Mesendoderm (in vitro differentiated cells): ENCODE data around the gene CMPK2.

Experiments used
- DNase-seq: peaks from one replicate; pipeline ENCODE4 v3.0.0; 2013
- H2AK5ac ChIP-seq: 2 replicates; pipeline ENCODE4 v1.6.1; 2013; ENCODE audit warnings: low read length, inconsistent platforms
- H2BK120ac ChIP-seq: 2 replicates; pipeline ENCODE4 v1.6.1; 2013; ENCODE audit warnings: low read depth, mild to moderate bottlenecking, low read length, moderate library complexity, mixed read lengths
- H2BK15ac ChIP-seq: replicated peaks from 2 replicates; pipeline ENCODE4 v1.6.1; 2013; ENCODE audit warnings: low read depth, mild to moderate bottlenecking, moderate library complexity
- H2BK5ac ChIP-seq: 2 replicates; pipeline ENCODE4 v1.6.1; 2013; ENCODE audit warnings: low read length, inconsistent platforms
- H3K18ac ChIP-seq: 2 replicates; pipeline ENCODE4 v1.6.1; 2013; ENCODE audit warnings: mild to moderate bottlenecking, low read length, mixed read lengths
- H3K23ac ChIP-seq: one replicate; pipeline ENCODE4 v1.6.1; 2013; ENCODE audit warnings: low read length
- H3K27ac ChIP-seq: 2 replicates; pipeline ENCODE4 v1.5.1; 2013; ENCODE audit warnings: low read depth, mild to moderate bottlenecking, inconsistent platforms, low read length, moderate library complexity
- H3K27me3 ChIP-seq: 2 replicates; pipeline ENCODE4 v1.6.1; 2013; ENCODE audit warnings: low read length, control low read depth, mild to moderate bottlenecking, inconsistent platforms; ENCODE audit not compliant: insufficient read depth, poor library complexity
- H3K36me3 ChIP-seq: 2 replicates; pipeline ENCODE4 v1.6.1; 2013; ENCODE audit warnings: low read length, inconsistent platforms; ENCODE audit not compliant: control insufficient read depth, insufficient read depth
- H3K4ac ChIP-seq: one replicate; pipeline ENCODE4 v1.6.1; 2013; ENCODE audit warnings: low read depth, mild to moderate bottlenecking, low read length, moderate library complexity
- H3K4me1 ChIP-seq: 2 replicates; pipeline ENCODE4 v1.6.1; 2013; ENCODE audit warnings: low read depth, low read length, inconsistent platforms; ENCODE audit not compliant: control insufficient read depth
- H3K4me2 ChIP-seq: 2 replicates; pipeline ENCODE4 v1.6.1; 2013; ENCODE audit warnings: low read length
- H3K4me3 ChIP-seq: 2 replicates; pipeline ENCODE4 v1.5.1; 2013; ENCODE audit warnings: mild to moderate bottlenecking, low read length
- H3K56ac ChIP-seq: one replicate; pipeline ENCODE4 v1.6.1; 2013; ENCODE audit warnings: low read length
- H3K79me1 ChIP-seq: 2 replicates; pipeline ENCODE4 v1.6.1; 2013; ENCODE audit warnings: low read length, inconsistent platforms
- H3K79me2 ChIP-seq: 2 replicates; pipeline ENCODE4 v1.6.1; 2013; ENCODE audit warnings: mild to moderate bottlenecking, low read length; ENCODE audit not compliant: control insufficient read depth, insufficient read depth
- H3K9ac ChIP-seq: 2 replicates; pipeline ENCODE4 v1.6.1; 2013; ENCODE audit warnings: low read length, inconsistent platforms
- H4K5ac ChIP-seq: one replicate; pipeline ENCODE4 v1.6.1; 2013; ENCODE audit warnings: low read length
- H4K8ac ChIP-seq: one replicate; pipeline ENCODE4 v1.6.1; 2013; ENCODE audit warnings: low read depth, mild to moderate bottlenecking, control low read depth, low read length, moderate library complexity
- WGBS: extraction: QIAGEN DNeasy Blood & Tissue Kit; methylation state at CpG from one replicate; pipeline ENCODE4 v1.1.7; 2013; ENCODE audit warnings: low lambda C conversion rate, missing lambda C conversion rate; ENCODE audit not compliant: insufficient coverage; ENCODE audit errors: extremely low coverage; 5-methylcytosine and 5-hydroxymethylcytosine counted together

CMPK2 gene

DNA sequence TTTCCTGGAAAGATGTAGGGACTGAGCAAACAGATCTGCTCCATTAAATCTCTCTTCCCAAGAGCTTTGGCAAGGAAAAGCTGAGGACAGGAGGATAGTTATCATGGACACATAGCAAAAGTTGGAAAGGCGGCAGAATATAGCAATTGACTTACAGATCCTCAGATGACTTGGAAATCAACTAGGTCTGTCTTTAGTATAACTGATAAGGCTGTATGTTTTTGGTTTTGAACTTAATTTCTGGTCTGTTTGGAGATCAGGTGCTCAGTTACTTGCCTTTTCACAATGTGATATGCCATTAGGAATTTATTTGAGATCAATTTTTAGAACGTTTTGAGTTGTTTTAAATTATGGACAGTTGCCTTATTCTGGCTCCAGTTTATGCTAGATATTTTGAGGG lies 19.8 kb upstream of the CMPK2 start:
- Histone ChIP-seq H2AK5ac (no peak overlapping the region), H3K4me1 (no peaks in the 10 kb centered on the region), H2BK5ac (no peak overlapping the region), H3K79me1 (no peaks in the 10 kb centered on the region), H4K8ac (no peak overlapping the region), H3K23ac (no peak overlapping the region), H4K5ac (no peak overlapping the region), H3K4me2 (no peak overlapping the region), H3K4me3 (no peak overlapping the region), H3K9ac (no peak overlapping the region), H3K56ac (no peak overlapping the region), H3K79me2 (no peaks in the 10 kb centered on the region), H2BK120ac (no peak overlapping the region), H3K27me3 (no peaks in the 10 kb centered on the region), H3K27ac (no peak overlapping the region), H2BK15ac (no peak overlapping the region), H3K4ac (no peak overlapping the region), H3K36me3 (no peaks in the 10 kb centered on the region), H3K18ac (no peak overlapping the region)
- DNase-seq = no peak
- no CpG with 5 or more reads among the region's 2 CpGs for WGBS

DNA sequence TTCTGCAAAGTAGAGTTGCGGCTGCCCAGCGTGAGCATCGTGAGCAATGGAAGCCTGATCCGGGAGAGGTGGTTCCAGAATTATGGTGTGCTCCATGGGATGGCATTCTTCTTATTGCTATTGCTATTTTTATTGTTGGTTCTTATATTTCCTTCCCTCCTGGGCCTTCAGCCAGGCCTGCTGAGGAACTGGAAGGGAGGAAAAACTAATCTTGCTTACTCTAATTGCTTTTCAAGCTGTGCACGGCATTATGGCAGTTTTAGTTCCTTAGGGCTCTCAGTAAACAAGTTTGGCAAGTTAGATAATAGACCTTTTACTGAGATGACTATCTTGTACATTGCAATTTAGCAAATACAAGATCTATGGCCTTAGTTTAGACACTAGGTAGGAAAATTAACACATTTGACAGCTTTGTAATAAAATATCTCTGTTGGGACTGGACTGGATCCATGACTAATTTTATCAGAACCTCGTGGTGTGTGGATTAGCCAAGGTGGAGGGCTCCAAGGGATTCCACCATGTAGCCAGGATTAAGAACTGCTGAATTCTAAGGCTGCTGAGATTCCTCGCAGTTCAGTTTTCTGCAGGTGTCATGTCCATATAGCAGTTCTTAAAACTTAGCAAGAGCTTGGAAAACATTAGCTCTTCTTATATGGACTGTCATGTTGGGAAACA lies 17.9 kb upstream of the CMPK2 start:
- H4K5ac ChIP-seq = no peak overlapping the region

DNA sequence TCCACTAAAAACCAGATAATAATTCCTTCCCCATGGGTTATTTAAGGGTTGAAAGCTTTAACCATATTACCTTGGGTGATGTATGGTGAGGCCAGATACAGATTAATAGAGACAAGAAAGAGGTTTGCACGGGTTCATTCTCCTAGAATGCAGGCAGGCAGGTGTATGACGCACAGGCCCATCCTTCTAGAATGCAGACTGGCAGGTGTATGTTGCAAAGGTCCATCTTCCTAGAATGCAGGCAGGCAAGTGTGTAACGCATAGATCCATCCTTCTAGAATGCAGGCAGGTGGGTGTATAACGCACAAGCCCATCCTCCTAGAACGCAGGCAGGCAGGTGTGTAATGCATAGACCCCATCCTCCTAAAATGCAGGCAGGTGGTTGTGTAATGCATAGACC lies 15.8 kb upstream of the CMPK2 start:
- no peak for DNase-seq
- no peak overlapping the region for H2BK5ac ChIP-seq
- no peak overlapping the region for H2BK15ac ChIP-seq
- H3K4me1 ChIP-seq = no peaks in the 10 kb centered on the region
- H3K18ac ChIP-seq = no peak overlapping the region
- H2BK120ac ChIP-seq = no peak overlapping the region
- no peak overlapping the region for H4K8ac ChIP-seq
- H3K4ac ChIP-seq = no peak overlapping the region
- H3K23ac ChIP-seq = no peak overlapping the region
- no peaks in the 10 kb centered on the region for H3K27me3 ChIP-seq
- no peak overlapping the region for H3K4me2 ChIP-seq
- H4K5ac ChIP-seq = no peak overlapping the region
- H3K56ac ChIP-seq = no peak overlapping the region
- no peaks in the 10 kb centered on the region for H3K79me1 ChIP-seq
- H3K79me2 ChIP-seq = no peaks in the 10 kb centered on the region
- H3K36me3 ChIP-seq = no peaks in the 10 kb centered on the region
- H3K4me3 ChIP-seq = no peak overlapping the region
- no CpG with 5 or more reads among the region's 5 CpGs for WGBS
- no peak overlapping the region for H2AK5ac ChIP-seq
- no peak overlapping the region for H3K27ac ChIP-seq
- H3K9ac ChIP-seq = no peak overlapping the region

More for the DNA sequence above, 17.9 kb upstream of the CMPK2 start:
- Histone ChIP-seq H3K79me2 (no peaks in the 10 kb centered on the region), H3K23ac (no peak overlapping the region), H3K4ac (no peak overlapping the region), H3K4me2 (no peak overlapping the region), H4K8ac (no peak overlapping the region), H2AK5ac (no peak overlapping the region), H3K56ac (no peak overlapping the region), H3K27me3 (no peaks in the 10 kb centered on the region), H2BK15ac (no peak overlapping the region), H2BK120ac (no peak overlapping the region), H2BK5ac (no peak overlapping the region), H3K9ac (no peak overlapping the region), H3K4me3 (no peak overlapping the region), H3K79me1 (no peaks in the 10 kb centered on the region), H3K4me1 (no peaks in the 10 kb centered on the region), H3K18ac (no peak overlapping the region), H3K36me3 (no peaks in the 10 kb centered on the region), H3K27ac (no peak overlapping the region)
- no CpG with 5 or more reads among the region's 7 CpGs for WGBS
- DNase-seq = no peak

DNA sequence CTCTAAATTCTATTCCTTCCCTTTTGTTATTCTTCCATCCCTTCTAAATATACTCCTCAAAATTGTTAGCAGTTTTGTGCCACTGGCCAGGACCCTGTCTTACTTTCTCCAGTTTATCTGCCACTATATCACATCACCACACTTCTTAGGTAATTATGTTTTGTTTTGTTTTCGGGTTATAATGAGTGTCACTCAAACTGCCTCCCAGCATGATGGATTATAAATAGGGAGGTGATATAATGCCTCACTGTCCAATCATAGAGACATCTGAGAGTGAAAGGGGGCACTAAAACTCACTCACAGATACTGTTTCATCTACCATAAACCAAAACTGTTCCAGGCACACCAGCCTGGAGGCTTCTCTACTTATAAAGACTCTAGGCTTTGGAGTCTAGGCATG lies 15.3 kb upstream of the CMPK2 start:
- H4K5ac ChIP-seq = no peak overlapping the region
- H3K23ac ChIP-seq = no peak overlapping the region
- DNase-seq = no peak

DNA sequence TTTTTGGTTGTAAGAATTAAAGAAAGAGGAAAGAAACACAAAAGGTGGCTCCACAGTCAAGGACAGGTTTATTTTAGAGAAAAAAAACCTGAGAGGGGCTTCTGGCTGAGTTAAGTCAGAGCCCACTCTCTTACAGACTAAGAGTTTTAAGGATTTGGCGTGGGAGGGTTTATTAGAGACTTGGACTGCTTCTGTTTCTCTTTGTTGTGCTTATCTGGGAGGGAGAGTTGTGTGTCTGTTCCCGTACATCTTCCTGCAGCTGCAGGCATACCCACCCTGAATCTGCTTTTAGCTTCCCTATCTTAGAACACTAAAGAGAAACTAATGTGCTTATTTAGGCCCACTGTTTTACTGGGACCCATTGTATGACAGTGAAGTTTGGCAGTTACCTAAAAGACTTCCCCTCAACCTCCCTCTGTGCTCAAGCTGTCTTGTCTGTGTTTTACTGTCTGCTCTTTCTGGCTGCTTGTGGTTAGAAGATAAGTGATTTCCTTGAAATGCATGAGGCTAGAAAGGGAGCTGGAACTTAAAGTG lies 14.6 kb upstream of the CMPK2 start:
- no peak for DNase-seq
- no peaks in the 10 kb centered on the region for H3K27me3 ChIP-seq

More for the DNA sequence above, 15.3 kb upstream of the CMPK2 start:
- Histone ChIP-seq H3K79me2 (no peaks in the 10 kb centered on the region), H3K4me2 (no peak overlapping the region), H2AK5ac (no peak overlapping the region), H3K56ac (no peak overlapping the region), H2BK5ac (no peak overlapping the region), H3K4me3 (no peak overlapping the region), H3K27ac (no peak overlapping the region), H3K79me1 (no peaks in the 10 kb centered on the region), H2BK120ac (no peak overlapping the region), H3K18ac (no peak overlapping the region), H3K4ac (no peak overlapping the region), H3K9ac (no peak overlapping the region), H3K36me3 (no peaks in the 10 kb centered on the region), H2BK15ac (no peak overlapping the region), H3K4me1 (no peaks in the 10 kb centered on the region), H3K27me3 (no peaks in the 10 kb centered on the region), H4K8ac (no peak overlapping the region)
- no CpG with 5 or more reads among the region's 1 CpG for WGBS

DNA sequence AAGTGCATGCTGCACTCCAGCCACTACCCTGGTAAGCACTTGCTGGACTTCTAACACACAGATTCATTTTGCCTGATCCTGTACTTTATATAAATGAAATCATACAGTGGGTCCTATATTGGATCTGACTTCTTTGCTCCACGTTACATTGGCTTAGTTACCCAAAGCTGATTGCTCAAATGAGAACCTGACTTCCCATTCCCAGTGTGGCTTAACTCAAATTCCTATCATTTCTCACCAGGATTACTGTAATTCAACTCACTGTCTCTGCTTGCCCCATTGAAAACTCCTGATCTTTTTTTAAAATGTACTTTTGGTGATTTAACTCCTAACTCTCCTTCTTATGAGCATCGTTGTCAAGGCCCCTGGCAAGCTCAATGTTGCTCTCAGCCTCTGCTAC lies 13.3 kb upstream of the CMPK2 start:
- H3K9ac ChIP-seq = no peak overlapping the region
- no peaks in the 10 kb centered on the region for H3K79me1 ChIP-seq
- no peak overlapping the region for H4K5ac ChIP-seq
- no peak overlapping the region for H2BK5ac ChIP-seq
- H3K79me2 ChIP-seq = no peaks in the 10 kb centered on the region
- H2AK5ac ChIP-seq = no peak overlapping the region
- no peak overlapping the region for H4K8ac ChIP-seq
- no peak overlapping the region for H3K23ac ChIP-seq
- no peaks in the 10 kb centered on the region for H3K4me1 ChIP-seq
- no peak overlapping the region for H3K4ac ChIP-seq
- no peaks in the 10 kb centered on the region for H3K36me3 ChIP-seq
- no peak overlapping the region for H3K4me2 ChIP-seq
- no CpG with 5 or more reads among the region's 2 CpGs for WGBS
- H3K56ac ChIP-seq = no peak overlapping the region
- no peak overlapping the region for H2BK15ac ChIP-seq
- no peak overlapping the region for H3K27ac ChIP-seq
- no peak overlapping the region for H3K18ac ChIP-seq
- no peak for DNase-seq
- no peak overlapping the region for H2BK120ac ChIP-seq
- no peak overlapping the region for H3K4me3 ChIP-seq
- H3K27me3 ChIP-seq = no peaks in the 10 kb centered on the region

More for the DNA sequence above, 14.6 kb upstream of the CMPK2 start:
- no peak overlapping the region for H4K8ac ChIP-seq
- H3K4me1 ChIP-seq = no peaks in the 10 kb centered on the region
- no peak overlapping the region for H3K4me2 ChIP-seq
- H2BK5ac ChIP-seq = no peak overlapping the region
- no peaks in the 10 kb centered on the region for H3K79me1 ChIP-seq
- H3K4me3 ChIP-seq = no peak overlapping the region
- no peak overlapping the region for H3K9ac ChIP-seq
- H3K36me3 ChIP-seq = no peaks in the 10 kb centered on the region
- H2AK5ac ChIP-seq = no peak overlapping the region
- H3K56ac ChIP-seq = no peak overlapping the region
- no peak overlapping the region for H3K27ac ChIP-seq
- no peak overlapping the region for H2BK15ac ChIP-seq
- H3K4ac ChIP-seq = no peak overlapping the region
- H3K23ac ChIP-seq = no peak overlapping the region
- H4K5ac ChIP-seq = no peak overlapping the region
- WGBS = no CpG with 5 or more reads among the region's 2 CpGs
- no peak overlapping the region for H3K18ac ChIP-seq
- no peaks in the 10 kb centered on the region for H3K79me2 ChIP-seq
- H2BK120ac ChIP-seq = no peak overlapping the region
